Measurements from ENCODE around the gene SUMO2.

GRCh38 chr17:75173526-75173925 lies 9.2 kb downstream of the SUMO2 start:
- TF ChIP-seq CTCF (IDR thresholded peaks at IDR 0.05) = no peak
- TF ChIP-seq POLR2AphosphoS5 (IDR thresholded peaks at IDR 0.05; ENCODE audit: low read depth, low read length) = no peak
- TF ChIP-seq TCF7L2 (IDR thresholded peaks at IDR 0.05; ENCODE audit: low read depth, low read length) = no peak
